Psoas muscle (tissue), 8 donors: ENCODE measurements around the gene CFLAR. TPM values are rescaled to one million over a fixed set of nuclear protein-coding genes. Genes with fewer than 3 reads are reported as not detected.
"Not testable (repeated sequence)": the region's sequence is repeated elsewhere in the genome, so short reads cannot be mapped to it uniquely, and the experiment has no call there.

ENCODE experiments used
- ATAC-seq, 4 donors: fragments of 200-7000 bp; cut with Tn5 transposase; one replicate each; pipeline ENCODE4 v1.9.1; 2020; ENCODE audit warnings: moderate library complexity in 3 of 4, mild to moderate bottlenecking in 2 of 4
- DNase-seq, 2 donors: peaks; one replicate each; pipeline ENCODE4 v3.0.0-alpha.2; 2020
- H3K27ac ChIP-seq: fragments of 200-600 bp; one replicate; pipeline ENCODE4 v1.8.0; 2022
- H3K27me3 ChIP-seq, 3 donors: fragments of 200-600 bp in 1 of 3; one replicate each; pipeline versions ENCODE4 v1.6.1 to v1.8.0; 2013 to 2022; ENCODE audit warnings: low read length in 2 of 3, mild to moderate bottlenecking in 2 of 3, moderate library complexity in 1 of 3; ENCODE audit not compliant: insufficient read depth in 3 of 3
- H3K36me3 ChIP-seq, 2 donors: fragments of 200-600 bp in 1 of 2; one replicate each; pipeline versions ENCODE4 v1.6.1 to v1.8.0; 2013 to 2022; ENCODE audit warnings: low read depth in 1 of 2, mild to moderate bottlenecking in 1 of 2, moderate library complexity in 1 of 2; ENCODE audit not compliant: insufficient read depth in 1 of 2
- H3K4me1 ChIP-seq: fragments of 200-600 bp; one replicate; pipeline ENCODE4 v1.8.0; 2022
- H3K4me3 ChIP-seq: fragments of 200-600 bp; one replicate; pipeline ENCODE4 v1.8.0; 2022; ENCODE audit warnings: mild to moderate bottlenecking
- H3K9me3 ChIP-seq: fragments of 200-600 bp; one replicate; pipeline ENCODE4 v1.8.0; 2022
- WGBS, 3 donors: extraction: QIAGEN DNeasy Blood & Tissue Kit; methylation state at CpG; one replicate each; pipeline versions ENCODE4 v1.1.6 to v1.1.7; 2013; 5-methylcytosine and 5-hydroxymethylcytosine counted together
- intact Hi-C, 2 donors: fragments of 100-400 bp; cut with DNase I; formaldehyde crosslinking; loops; one replicate each; pipeline versions ENCODE4 v1.11.0 to v1.14.2; 2022
- polyA plus RNA-seq, 3 donors: library from polyadenylated mRNA; stranded (reverse); fragments of 200-250 nt; gene quantifications; one replicate each; pipeline ENCODE4 v1.2.3, GENCODE V29; 2013
- total RNA-seq, 4 donors: library from RNA; stranded (reverse); fragmentation: NEBNext Ultra II Directional in 2 of 4; extraction: Animal tissue kit (Norgen Biotek cat#: 25700) in 2 of 4; gene quantifications; one replicate each; pipeline versions ENCODE4 v1.2.1 to v1.2.4, GENCODE V29; 2021 to 2023
- TF ChIP-seq, protein P1 (sequence below): fragments of 200-600 bp; IDR thresholded peaks from one replicate; pipeline ENCODE4 v1.8.0; 2022; ENCODE audit warnings: antibody characterized with exemption
- donor health status: healthy with polysubstance abuse.
- donor health status: DM: no; HTN: no; CAD: no; lungs with moderate emphysema.
- donor health status: Bipolar disorder and iron deficiency.
- donor health status: healthy.
- donor health status: DM: yes; HTN: yes; CAD: no.
- donor health status: DM: no; HTN: no; CAD: no.
- donor health status: DM: no; HTN: no; CAD: no.
- donor health status: DM: yes; HTN: yes; CAD: no.

CFLAR gene
- total and polyA plus RNA-seq, 7 donors = 84.7 to 358 (median 340) TPM

DNA sequence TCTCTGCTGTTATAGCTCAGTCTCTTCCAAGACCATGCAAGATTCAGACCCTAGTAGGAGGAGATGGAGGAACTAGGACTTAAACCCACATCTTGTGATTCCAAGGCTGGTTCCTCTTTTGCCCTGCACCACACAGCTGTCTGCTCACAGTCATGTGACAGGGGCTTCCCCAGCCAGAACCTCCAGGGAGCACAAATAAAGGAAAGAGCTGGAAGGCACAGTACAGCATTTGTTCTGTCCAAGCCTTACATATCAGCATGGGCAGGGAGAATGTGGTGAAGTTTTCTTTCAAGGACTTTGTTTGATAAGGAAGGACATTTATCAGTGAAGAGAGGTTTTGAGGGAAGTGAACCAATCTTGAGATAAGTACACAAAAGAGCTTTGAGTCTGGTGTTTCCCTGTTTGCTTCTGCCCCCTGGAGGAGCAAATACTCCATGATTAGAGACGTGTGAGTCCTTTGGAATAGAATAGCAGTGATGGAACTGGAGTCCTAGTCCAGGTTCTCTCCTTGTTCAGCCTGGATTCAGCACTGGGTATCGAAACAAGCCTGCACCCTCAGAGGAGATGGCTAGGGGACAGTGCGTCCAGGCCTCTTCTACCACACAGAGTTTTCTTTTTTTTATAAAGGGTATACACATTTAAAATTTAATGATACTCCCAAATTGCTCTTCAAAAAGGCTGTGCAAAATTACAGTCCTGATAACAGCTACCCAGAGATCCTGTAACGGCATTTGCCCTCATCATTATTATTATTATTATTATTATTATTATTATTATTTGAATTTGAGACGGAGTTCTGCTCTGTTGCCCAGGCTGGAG lies 42.4 kb downstream of the CFLAR start:
- peak overlapping the region; percentile 59 for H3K27ac ChIP-seq
- intact Hi-C loops = loop anchor here in 1 of 2 donors (10.0 kb wide), 1 partner anchor 84 kb away; the partner anchor contains the start of genes HYCC2 and NDUFB3
- DNase-seq = no peak
- H3K9me3 ChIP-seq = no peaks in the 10 kb centered on the region
- H3K4me1 ChIP-seq = peaks cover 13% of the 10 kb centered on the region
- peaks cover 7 to 100% of the 10 kb centered on the region in 2 donors for H3K36me3 ChIP-seq
- H3K4me3 ChIP-seq = no peak overlapping the region
- no peaks in the 10 kb centered on the region for H3K27me3 ChIP-seq
- ATAC-seq = peak; percentile 30 to 40 (median 36)
- WGBS, 3 donors = 63 to 66% (median 64%) methylated on average over 5 of the region's 5 CpGs
- TF ChIP-seq, protein P1, sequence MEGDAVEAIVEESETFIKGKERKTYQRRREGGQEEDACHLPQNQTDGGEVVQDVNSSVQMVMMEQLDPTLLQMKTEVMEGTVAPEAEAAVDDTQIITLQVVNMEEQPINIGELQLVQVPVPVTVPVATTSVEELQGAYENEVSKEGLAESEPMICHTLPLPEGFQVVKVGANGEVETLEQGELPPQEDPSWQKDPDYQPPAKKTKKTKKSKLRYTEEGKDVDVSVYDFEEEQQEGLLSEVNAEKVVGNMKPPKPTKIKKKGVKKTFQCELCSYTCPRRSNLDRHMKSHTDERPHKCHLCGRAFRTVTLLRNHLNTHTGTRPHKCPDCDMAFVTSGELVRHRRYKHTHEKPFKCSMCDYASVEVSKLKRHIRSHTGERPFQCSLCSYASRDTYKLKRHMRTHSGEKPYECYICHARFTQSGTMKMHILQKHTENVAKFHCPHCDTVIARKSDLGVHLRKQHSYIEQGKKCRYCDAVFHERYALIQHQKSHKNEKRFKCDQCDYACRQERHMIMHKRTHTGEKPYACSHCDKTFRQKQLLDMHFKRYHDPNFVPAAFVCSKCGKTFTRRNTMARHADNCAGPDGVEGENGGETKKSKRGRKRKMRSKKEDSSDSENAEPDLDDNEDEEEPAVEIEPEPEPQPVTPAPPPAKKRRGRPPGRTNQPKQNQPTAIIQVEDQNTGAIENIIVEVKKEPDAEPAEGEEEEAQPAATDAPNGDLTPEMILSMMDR = peak; percentile 43

DNA sequence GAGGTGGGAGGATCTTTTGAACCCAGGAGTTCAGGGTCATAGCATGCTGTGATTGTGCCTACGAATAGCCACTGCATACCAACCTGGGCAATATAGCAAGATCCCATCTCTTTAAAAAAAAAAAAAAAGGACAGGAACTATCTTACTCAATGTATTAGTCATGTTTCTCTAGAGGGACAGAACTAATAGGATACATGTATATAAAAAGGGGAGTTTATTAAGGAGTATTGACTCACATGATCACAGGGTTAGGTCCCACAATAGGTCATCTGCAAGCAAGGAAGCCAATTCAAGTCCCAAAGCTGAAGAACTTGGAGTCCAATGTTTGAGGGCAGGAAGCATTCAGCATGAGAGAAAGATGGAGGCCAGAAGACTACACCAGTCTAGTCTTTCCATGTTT lies 48.2 kb downstream of the CFLAR start:
- intact Hi-C loops = loop anchor here in 1 of 2 donors (5.0 kb wide), 1 partner anchor 52 kb away; no protein-coding TSS in a partner anchor
- H3K27ac ChIP-seq = no peak overlapping the region

DNA sequence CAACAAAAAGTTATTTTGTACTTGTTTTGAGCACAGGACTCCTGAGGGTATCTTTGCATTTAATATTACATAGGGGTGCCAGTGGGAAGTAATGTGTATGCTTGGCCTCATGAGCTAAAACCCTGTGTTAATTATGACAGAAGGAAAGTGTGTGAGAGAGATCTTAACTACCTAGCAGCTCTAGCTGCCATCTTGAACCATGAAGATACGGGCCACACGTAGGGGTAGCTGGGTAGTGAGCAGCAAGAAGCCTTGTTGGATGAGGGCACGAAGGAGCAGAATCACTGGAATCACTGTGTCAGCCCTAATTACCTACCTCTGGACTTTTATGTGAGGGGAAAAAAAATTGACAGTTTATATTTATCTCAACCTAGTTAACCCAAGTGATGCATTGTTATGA lies 51.6 kb downstream of the CFLAR start:
- intact Hi-C loops = no loop called here
- H3K4me3 ChIP-seq = no peak overlapping the region
- no peak overlapping the region for H3K27ac ChIP-seq
- TF ChIP-seq, protein P1 = no peak
- peaks cover 8 to 49% of the 10 kb centered on the region in 2 donors for H3K36me3 ChIP-seq
- ATAC-seq (peak in 2 of 4 donors; percentile 11 to 24), DNase-seq (no peak)
- no peaks in the 10 kb centered on the region for H3K27me3 ChIP-seq
- no peaks in the 10 kb centered on the region for H3K4me1 ChIP-seq
- no peaks in the 10 kb centered on the region for H3K9me3 ChIP-seq
- WGBS, 3 donors = 94 to 96% (median 95%) methylated on average over 3 of the region's 3 CpGs

More for the DNA sequence above, 48.2 kb downstream of the CFLAR start:
- no peaks in the 10 kb centered on the region for H3K9me3 ChIP-seq
- H3K36me3 ChIP-seq = peaks cover 12 to 83% of the 10 kb centered on the region in 2 donors
- no peak overlapping the region for H3K4me3 ChIP-seq
- no peaks in the 10 kb centered on the region for H3K27me3 ChIP-seq
- no peaks in the 10 kb centered on the region for H3K4me1 ChIP-seq
- WGBS, 3 donors = 88 to 96% (median 92%) methylated on average over 1 of the region's 1 CpG
- no peak for DNase-seq
- TF ChIP-seq, protein P1 = no peak
- peak in 3 of 4 donors; percentile 21 to 32 (median 22) for ATAC-seq

DNA sequence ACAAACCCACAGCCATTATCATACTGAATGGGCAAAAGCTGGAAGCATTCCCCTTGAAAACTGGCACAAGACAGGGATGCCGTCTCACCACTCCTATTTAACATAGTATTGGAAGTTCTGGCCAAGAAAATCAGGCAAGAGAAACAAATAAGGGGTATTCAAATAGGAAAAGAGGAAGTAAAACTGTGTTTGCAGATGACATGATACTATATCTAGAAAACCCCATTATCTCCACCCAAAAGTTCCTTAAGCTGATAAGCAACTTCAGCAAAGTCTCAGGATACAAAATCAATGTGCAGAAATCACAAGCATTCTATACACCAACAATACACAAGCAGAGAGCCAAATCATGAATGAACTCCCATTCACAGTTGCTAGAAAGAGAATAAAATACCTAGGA lies 52.5 kb downstream of the CFLAR start:
- ATAC-seq, intact Hi-C loops, DNase-seq, H3K4me1 ChIP-seq, H3K4me3 ChIP-seq, H3K9me3 ChIP-seq, H3K27me3 ChIP-seq, H3K27ac ChIP-seq: not testable (repeated sequence)
- 48 to 81% (median 66%) methylated on average over 1 of the region's 1 CpG for WGBS, 3 donors
- peaks cover 8 to 40% of the 10 kb centered on the region in 2 donors for H3K36me3 ChIP-seq

DNA sequence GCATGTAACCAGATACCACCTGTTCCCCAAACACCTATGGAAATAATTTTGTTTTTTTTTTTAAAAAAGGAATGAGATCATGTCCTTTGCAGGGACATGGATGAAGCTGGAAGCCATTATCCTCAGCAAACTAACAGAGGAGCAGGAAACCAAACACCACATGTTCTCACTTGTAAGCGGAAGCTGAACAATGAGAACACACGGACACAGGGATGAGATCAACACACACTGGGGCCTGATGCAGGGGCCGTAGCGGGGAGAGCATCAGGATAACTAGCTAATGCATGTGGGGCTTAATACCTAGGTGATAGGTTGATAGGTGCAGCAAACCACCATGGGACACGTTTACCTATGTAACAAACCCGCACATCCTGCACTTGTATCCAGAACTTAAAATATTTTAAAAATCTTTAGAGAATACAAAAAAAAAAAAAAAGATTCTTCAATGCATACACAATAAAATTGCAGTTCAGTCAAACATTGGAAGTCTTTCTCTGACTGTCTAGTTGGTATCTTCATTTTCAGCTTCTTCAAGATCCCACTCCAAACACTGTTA lies 55.4 kb downstream of the CFLAR start:
- Histone ChIP-seq H3K4me3 (no peak overlapping the region), H3K4me1 (no peaks in the 10 kb centered on the region), H3K27ac (no peak overlapping the region), H3K36me3 (peaks cover 0 to 12% of the 10 kb centered on the region in 2 donors), H3K27me3 (no peaks in the 10 kb centered on the region), H3K9me3 (no peaks in the 10 kb centered on the region)
- WGBS, 3 donors = 38 to 43% (median 39%) methylated on average over 6 of the region's 6 CpGs
- no peak for DNase-seq
- intact Hi-C loops = loop anchor here in 1 of 2 donors (10.0 kb wide), 1 partner anchor 207 kb away; the partner anchor contains the start of gene ORC2
- TF ChIP-seq, protein P1 = no peak
- ATAC-seq = peak; percentile 11 to 30 (median 20)
